Measurements from ENCODE around the gene YJU2.

The YJU2 gene

DNA sequence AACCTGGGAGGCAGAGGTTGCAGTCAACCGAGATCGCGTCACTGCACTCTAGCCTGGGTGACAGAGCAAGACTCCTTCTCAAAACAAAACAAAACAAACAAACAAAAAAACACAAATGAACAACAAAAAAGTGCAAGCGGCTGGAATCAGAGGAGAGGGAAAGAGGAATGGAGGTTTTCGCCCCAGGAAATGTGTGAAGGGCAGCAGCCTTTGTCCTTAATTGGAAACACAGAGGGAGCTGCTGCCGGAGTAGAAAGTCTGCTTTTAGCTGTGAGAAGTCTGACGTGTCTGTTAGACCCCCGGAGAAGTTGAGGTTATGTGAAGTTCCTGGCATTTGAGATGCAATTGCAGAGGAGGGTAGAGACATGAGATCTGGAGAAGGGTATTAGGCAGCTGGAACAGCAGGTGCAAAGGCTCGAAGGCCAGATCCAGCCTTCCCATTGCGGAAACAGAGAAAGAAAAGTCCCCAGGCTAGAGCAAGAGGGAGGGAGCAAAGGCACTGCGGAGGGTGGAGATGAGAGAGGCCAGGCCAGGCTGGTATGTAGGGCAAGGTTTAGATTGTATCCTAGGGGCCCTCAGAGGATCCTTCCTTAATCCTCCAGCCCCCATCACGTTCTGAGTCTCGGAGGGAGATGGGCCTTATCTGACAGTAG, 54.8 kb downstream of the YJU2 start:
- FAIRE-seq: no peak

GRCh38 chr19:4302243-4302640, 55.4 kb downstream of the YJU2 start, which contains the start of gene TMIGD2:
Gene TMIGD2, minus strand, starts transcription at chr19:4302389. Its CDS starts 4 bp downstream, at chr19:4302385.
- no peak for FAIRE-seq

DNA sequence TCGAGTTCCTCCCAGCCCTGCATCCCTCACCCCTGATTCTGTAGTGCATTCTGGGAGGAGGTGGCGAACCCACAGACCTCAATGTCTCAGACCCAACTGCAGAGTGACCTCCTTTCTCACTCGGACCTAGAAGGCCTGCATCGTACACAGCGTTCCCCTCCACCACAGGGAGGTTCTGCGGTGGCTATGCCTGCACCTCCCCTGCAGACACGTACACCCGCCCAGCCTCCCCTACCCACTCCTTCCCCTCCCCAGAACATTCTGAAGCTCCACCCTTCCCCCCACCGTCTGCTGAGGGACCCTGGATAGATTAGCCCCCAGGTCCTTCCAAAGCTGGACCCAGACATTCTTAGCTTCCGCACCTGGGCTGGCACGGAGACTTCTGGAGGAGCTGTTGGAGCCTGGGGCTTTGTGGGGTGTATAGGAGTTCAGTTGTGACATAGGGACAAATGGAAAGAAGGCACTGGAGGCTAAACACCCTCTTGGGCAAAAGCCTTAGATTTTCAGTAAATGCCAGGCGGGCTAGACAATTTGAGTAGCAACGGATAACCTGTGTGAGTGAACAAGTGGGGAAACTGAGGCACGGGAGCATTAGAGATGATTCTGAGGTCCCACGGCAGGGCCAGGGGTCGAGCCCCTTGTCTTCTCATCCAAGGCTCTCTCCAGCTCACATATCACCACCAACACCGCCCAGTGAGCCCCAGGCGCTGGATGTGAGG, 57.1 kb downstream of the YJU2 start:
- FAIRE-seq: no peak

GRCh38 chr19:4304538-4305256, 57.8 kb downstream of the YJU2 start, which contains the start of gene FSD1:
Gene FSD1, plus strand, starts transcription at chr19:4304598. Its CDS starts 149 bp downstream, at chr19:4304747.
- no peak for FAIRE-seq

GRCh38 chr19:4305257-4305612, 58.4 kb downstream of the YJU2 start:
- FAIRE-seq: no peak

GRCh38 chr19:4305659-4306058, 58.8 kb downstream of the YJU2 start:
- no peak for FAIRE-seq

DNA sequence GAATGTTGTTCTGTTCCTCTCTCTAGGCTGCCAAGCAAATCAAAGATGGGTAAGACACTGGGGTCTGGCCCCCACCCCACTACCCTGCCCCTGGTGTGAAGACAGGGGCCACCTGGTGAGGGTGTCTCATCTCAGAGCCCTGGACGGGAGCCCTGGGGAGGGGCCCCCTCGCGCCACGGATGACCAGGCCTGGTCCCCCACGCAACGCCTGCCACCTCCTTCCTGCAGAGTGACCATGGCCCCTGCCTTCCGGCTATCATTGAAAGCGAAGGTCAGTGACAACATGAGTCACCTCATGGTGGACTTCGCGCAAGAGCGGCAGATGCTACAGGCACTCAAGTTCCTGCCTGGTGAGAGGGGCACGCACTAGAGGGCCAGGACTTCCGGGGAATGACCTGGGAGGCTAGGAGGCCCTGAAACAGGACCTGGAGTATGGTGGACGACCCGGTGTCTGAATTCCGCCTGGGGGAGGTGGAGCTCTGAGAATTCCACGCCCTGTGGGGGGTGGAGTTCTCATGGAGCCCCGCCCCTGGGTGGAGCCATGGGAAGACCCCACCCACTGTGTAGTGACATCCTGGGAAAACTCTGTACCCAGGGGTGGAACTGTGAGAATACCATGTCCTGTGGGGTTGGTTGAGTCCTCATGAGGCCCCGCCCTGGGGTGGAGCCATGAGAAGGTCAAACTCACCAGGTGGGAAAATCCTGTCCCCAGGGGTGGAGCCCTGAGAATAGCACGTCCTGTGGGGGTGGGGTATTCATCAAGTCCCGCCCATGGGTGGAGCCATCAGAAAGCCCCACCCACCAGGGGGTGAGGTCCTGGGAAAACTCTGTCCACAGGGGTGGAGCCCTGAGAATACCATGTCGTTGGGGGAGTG, 63.6 kb downstream of the YJU2 start:
- FAIRE-seq: no peak

- FAIRE-seq: no peak
Measured at GRCh38 chr19:4313847-4314490, 67.1 kb downstream of the YJU2 start.

GRCh38 chr19:4316956-4317355, 70.1 kb downstream of the YJU2 start:
- FAIRE-seq: no peak

GRCh38 chr19:4318460-4318859, 71.6 kb downstream of the YJU2 start:
- no peak for FAIRE-seq

All from colon (tissue), 2 donors.